Neural cell (in vitro differentiated cells): ENCODE results near the gene PPP3R1.

Experiments
- CTCF ChIP-seq: fragments of 450-650 bp; IDR thresholded peaks from 2 replicates; pipeline ENCODE4 v1.5.1; 2014; ENCODE audit warnings: antibody characterized with exemption, mild to moderate bottlenecking, moderate library complexity; ENCODE audit not compliant: poor library complexity, severe bottlenecking
- EZH2 ChIP-seq: fragments of 200-600, 300-800 bp; shearing (Covaris generic), sonication (generic); IDR thresholded peaks from 2 replicates; pipeline ENCODE4 v1.6.1; 2014; ENCODE audit warnings: antibody characterized with exemption, low read length, borderline replicate concordance, mild to moderate bottlenecking; ENCODE audit not compliant: insufficient read depth, poor library complexity, severe bottlenecking
- TAF1 ChIP-seq: IDR thresholded peaks from 2 replicates; pipeline ENCODE4 v1.6.1; 2012; ENCODE audit warnings: low read depth

DNA sequence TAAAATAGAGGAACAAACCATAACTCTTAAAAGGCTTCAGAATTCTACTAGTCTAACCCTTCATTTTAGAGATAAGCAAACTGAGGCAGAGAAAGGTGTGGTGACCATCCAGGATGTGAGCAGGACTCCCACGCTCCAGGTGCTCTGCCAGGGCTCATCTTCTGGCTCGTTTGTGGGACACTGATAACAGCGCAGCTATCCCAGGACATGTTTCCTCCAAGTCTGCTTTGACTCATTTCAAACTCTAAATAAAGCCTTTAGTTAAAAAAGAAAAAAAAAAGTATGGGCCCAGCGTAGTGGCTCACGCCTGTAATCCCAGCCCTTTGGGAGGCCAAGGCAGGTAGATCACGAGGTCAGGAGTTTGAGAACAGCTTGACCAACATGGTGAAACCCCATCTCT, 39.0 kb upstream of the PPP3R1 start:
- TF ChIP-seq CTCF (no peak), EZH2 (no peak), TAF1 (no peak)
